HG03097 (cell line): ENCODE measurements around the gene DNAH5.
"Not testable (repeated sequence)": the region's sequence is repeated elsewhere in the genome, so short reads cannot be mapped to it uniquely, and the experiment has no call there.

ENCODE experiments used
- ATAC-seq: cut with Tn5 transposase; IDR thresholded peaks from one replicate; pipeline ENCODE4 v1.9.1; 2021; ENCODE audit not compliant: unreplicated experiment, low FRiP score

DNAH5 gene, protein sequence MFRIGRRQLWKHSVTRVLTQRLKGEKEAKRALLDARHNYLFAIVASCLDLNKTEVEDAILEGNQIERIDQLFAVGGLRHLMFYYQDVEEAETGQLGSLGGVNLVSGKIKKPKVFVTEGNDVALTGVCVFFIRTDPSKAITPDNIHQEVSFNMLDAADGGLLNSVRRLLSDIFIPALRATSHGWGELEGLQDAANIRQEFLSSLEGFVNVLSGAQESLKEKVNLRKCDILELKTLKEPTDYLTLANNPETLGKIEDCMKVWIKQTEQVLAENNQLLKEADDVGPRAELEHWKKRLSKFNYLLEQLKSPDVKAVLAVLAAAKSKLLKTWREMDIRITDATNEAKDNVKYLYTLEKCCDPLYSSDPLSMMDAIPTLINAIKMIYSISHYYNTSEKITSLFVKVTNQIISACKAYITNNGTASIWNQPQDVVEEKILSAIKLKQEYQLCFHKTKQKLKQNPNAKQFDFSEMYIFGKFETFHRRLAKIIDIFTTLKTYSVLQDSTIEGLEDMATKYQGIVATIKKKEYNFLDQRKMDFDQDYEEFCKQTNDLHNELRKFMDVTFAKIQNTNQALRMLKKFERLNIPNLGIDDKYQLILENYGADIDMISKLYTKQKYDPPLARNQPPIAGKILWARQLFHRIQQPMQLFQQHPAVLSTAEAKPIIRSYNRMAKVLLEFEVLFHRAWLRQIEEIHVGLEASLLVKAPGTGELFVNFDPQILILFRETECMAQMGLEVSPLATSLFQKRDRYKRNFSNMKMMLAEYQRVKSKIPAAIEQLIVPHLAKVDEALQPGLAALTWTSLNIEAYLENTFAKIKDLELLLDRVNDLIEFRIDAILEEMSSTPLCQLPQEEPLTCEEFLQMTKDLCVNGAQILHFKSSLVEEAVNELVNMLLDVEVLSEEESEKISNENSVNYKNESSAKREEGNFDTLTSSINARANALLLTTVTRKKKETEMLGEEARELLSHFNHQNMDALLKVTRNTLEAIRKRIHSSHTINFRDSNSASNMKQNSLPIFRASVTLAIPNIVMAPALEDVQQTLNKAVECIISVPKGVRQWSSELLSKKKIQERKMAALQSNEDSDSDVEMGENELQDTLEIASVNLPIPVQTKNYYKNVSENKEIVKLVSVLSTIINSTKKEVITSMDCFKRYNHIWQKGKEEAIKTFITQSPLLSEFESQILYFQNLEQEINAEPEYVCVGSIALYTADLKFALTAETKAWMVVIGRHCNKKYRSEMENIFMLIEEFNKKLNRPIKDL (N-terminal part only)

DNA sequence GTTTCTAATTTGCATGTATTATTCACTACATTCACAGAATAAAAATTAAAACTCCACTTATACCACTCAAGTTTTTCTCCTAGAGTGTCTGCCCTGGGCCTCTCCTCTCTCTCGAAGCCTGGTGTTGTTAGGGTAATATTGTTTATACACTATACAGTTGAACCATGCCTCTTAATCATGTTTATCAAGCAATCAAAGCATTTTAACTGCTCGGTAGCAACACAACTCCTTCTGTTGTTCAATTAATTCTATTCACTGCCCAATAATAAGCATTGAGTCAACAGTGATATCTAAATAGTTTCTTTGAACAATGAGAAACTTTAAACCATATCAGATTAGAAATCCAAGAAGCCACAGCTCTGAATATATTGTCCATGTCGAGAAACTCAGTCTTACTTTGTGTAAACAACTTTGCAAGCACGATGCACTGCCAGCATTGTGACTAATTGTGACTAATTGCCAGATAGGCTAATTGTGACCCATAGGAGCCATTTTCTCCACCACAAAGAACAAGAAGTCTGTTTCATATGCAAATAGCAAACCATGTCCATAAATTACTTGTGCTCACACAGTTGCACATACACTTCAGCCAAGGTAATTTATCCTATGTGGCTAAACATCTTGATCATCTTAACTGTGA is at the start of gene DNAH5:
Gene DNAH5 (minus strand): TSS at position 129 of the 640 bp plus-strand sequence. CDS start 250 bp downstream, outside the sequence.
- no peak for ATAC-seq

DNA sequence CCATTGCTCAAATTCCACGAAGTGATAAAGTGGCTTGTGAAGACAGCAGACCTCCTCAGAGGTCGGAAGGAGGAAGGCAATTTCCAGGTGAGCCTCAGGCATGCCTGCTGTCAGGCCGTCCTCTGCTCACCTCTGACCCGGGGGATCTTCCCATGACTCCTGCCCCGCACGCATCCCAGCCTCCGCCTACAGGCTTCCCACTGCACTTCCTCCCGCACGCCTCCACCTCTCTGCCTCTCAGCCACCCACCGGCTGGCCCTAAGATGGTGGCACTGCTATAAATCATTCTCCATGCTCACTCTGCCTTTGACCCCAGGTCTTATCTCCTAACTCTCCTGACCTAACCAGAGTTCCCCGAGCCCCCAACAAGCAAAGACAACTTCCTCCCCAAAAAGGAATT is 49.4 kb upstream of the DNAH5 start:
- ATAC-seq, result no peak

DNA sequence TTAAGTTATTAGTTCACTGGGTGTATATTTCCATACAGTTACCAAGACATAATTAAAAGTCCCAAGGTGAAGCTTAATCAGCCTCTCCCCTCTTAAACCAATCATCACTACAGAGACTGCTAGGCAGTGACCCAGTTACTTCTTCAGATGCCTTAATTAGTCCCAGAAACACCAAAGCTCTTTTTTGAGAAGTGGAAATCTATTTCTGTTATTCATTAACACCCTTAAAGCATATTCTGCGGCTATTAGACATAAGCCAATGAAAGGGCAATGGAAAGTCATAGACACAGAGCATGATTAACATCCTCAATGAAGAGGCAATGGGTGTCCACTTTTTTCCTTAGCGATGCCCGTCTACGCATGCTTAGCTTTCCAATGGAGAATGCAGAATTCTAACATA is 48.3 kb upstream of the DNAH5 start:
- no peak for ATAC-seq

DNA sequence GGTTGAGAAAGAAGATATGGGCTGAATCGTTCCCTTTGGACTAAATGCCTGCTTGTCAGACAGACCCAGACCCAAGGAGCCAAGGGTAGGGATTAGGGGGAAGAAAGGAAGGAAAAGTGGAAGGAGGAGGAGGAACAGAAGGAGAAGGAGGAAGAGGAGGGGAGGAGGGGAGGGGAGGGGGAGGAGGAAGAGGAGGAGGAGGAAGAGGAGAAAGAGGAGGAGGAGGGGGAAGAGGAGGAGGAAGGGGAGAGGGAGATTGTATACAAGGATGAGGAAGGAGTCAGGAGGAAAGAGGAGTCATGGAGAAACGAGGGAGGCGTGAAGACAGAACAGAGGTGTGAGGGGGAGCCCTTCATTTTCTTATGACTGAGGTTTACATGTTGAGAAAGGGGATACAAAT is 46.9 kb upstream of the DNAH5 start:
- ATAC-seq, result no peak

DNA sequence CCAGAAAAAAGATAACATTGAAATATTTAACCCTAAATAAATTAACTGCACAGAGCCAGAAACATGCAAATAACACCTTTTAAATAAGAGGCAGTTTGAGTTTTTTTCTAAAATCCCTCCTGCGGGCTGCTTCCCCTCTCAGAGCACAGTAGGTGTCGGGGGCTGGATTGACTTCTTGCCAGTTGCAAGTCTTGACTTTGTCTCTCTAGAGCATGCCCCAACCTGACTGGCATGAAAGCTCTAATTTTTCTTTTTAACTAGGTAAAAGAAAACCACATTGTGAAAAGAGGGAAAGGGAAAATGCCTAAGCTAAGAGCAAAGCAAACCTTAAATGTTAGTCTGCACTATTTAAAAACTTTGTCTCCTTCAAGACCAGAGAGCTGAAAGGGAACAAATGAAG is 46.4 kb upstream of the DNAH5 start:
- ATAC-seq, result no peak

DNA sequence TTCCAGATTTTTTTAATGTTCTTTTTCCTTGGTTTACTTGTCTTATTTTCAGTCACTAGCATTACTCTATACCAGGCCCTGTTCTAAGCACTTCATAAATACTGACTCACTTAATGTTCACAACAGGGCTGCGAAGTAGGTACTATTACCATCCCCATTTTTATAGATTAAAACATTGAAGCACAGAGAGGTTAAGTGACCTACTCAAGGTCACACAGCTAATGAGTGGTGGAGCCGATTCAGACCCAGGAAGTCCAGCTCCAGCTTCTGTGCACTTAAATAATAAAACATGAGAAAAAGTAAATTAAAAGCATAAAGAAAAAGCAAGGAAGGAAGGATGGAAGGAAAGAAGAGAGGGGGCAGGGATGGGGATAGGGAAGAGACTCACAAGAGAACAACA is 45.3 kb upstream of the DNAH5 start:
- no peak for ATAC-seq

DNA sequence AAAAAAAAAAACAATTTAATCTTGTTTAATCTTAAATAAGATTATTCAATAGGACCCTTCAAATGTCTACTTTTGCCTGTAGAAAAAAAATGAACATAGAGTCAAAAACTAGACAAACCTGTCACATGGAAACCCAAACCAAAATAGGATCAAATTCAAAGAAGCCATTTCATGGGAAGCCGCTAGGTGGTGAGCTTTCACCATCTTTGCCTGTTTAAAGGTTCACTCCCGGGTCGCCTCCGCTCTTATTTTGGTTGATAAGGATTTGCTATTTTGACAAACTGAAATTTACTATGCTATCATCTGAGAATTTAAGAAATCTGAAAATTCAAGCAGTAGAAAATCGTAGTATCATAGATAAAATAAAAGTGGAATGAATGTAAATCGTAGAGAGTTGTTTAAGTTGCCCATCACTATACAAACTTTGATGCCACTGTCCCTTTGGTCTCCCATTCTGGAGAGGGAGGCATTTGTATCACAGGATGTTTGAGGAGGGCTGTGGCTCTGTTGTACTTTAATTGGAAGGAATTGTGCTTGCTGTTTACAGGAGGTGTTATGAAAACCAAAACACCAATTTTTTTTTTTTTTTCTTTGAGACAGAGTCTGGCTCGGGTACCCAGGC is 43.5 kb upstream of the DNAH5 start:
- ATAC-seq, result no peak

DNA sequence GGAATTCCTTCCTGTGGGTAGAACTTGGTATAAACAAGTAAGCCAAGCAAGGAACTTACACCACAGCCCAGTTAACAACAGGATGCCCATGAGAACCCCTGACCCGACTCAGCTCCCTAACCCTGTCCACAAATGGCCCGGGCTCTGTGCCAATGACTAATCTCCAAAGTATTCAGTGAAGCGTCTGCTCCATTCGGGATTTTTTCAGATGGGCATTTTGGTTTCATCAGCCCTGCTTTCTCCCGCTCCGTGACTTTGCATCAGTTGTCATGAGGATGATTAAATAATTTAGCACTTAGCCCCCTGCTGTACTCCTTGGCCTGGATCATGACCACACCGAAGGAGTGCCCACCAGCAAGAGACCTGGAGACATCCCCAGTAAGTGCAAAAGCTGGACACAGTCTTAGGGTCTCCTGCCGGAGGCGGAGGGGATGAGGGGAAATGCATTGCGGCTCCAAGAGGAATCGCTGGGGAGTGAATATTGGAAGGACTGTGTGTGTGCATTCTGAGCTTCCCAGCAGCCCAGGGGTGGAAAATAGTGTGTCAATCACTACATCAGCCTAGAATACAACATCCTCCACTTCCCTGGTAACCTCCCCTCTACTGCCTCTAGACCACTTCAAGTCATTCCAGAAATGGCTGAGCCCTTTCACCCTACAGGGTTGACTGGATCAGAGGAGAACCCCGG is 41.4 kb upstream of the DNAH5 start:
- no peak for ATAC-seq

DNA sequence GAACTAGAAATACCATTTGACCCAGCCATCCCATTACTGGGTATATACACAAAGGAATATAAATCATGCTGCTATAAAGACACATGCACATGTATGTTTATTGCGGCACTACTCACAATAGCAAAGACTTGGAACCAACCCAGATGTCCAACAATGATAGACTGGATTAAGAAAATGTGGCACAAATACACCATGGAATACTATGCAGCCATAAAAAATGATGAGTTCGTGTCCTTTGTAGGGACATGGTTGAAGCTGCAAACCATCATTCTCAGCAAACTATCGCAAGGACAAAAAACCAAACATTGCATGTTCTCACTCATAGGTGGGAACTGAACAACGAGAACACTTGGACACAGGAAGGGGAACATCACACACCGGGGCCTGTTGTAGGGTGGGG is 40.4 kb upstream of the DNAH5 start:
- not testable (repeated sequence) for ATAC-seq

DNA sequence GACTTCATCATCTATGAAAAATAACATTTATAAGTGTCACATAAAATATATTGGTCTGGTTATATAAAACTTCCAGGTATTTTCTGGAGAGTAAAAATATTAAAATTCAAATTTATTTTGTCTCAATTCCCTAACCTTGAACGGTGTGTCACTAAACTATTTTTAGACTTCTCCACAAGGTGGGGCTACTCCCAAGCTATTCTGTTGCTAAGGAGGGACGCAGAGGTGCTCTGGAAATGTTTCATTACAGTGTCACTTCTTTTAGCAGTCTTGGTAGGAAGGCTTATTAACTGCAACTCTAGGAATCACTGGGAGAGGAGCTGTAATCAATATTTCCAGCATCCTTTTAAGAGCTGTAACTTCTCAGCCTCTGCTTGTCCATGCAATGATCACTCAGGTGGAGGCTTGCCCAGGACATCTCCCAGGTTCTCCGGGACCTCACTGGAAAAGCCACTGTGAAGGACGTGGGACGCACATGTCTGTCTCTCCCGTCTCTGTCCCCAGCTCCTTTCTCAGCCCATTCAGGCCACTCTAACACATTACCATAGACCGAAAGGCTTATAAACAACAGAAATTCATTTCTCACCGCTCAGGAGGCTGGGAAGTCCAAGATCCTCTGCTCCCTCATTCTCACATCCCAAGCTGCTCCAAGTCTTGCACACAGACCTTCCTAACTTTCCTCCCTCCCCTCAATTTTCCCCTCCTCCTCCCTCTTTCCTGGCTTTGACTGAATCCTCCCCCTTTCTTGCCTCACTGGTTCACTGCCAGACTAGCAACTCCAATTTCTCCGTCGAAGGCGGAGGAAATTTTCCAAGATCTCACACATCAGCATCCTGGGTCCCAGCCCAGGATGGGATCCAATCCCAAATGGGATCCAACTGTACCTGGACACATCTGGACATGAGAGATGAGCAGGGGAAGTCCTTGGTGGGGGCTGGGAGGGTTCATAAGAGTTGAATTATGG is 32.7 kb upstream of the DNAH5 start:
- no peak for ATAC-seq

DNA sequence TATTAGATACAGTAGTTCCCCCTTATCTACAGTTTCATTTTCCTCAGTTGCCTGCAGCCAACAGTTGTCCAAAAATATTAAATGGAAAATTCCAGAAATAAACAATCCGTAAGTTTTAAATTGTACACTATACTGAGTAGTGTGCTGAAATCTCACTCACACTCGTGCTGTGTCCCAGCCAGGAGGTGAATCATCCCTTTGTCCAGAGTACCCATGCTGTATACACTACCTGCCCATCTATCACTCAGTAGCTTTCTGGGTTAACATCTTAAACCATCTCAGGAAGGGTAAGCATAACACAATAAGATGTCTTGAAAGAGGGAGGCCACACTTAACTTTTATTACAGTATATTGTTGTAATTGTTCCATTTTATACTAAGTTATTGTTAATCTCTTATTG is 31.7 kb upstream of the DNAH5 start:
- ATAC-seq, result no peak

DNA sequence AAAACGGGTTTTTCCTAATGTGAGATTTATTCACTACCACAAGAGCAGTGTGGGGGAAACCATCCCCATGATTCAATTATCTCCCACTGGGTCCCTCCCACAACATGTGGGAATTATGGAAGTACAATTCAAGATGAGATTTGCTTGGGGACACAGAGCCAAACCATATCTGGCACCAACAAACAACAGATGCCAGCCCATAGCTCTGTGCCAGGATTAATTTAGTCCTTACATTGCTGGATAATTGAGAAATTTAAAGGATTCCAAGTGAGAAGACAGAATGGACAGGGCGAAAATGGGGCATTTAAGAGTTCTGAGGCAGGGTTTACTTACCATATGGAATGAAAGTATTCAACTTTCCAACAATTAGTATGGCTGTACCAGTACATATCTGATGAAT is 30.8 kb upstream of the DNAH5 start:
- no peak for ATAC-seq

DNA sequence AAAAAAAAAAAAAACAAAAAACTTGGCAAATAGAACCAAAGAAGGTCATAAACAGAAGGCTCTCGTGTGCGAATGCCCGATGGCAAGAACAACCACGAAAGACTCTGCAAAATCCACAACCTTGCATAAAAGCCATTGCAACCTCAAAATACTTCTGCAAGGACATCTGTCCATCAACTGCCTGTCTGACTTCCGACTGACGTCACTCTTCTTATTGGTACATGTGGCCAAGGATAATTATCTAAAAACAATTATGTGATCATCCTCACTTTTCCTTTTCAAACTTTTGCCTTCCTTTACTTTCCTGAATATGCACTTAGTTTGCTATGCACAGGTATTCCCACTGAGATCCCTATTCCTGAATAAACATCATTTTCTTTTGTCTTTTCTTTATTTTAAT is 29.2 kb upstream of the DNAH5 start:
- no peak for ATAC-seq

DNA sequence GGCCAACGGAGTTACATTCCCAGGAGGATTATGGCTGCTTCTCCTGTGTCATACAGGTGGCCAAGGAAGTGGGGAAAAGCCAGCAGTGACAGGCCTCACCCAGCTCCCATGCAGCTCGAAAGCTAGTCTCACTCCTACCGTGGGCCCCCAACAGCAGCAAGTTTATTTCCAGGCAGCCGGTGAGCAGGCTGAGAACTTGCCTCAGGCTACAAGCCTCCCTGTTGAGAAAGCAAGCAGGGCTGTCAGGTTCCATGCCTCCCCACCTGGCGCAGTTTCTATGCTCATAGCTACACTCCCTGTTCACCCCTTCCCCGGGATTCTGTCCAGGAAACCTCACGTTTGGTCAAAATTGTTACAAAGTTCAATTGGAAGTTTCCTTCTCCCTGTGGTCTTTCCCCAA is 27.5 kb upstream of the DNAH5 start:
- ATAC-seq, result no peak

DNA sequence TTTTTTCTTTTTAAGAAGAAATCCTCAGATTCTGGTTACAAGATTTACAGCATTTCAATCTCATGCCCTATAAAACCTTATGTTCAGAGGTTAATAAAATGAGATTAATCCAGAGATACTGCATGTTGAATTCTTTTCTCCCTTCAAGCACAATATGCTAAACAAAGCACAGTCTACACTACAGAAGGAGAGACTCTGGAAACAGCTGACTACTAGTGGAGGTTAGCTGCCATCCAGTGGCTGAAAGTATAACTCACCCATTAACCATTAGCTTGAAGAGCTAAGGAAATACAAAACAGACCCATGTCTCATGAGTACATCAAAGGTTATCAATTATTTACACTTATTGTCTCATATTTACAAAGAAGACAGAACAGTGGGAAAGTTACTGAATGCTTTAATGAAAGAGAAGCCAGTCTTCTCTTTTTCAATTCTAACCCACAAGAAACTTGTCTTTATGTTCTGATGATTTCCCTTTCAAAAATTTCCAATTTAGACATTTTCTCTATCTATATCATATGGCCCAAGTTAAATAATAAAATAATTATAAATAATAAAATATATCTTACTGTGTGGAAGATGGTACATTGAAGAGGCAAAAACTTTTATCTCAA is 12.7 kb upstream of the DNAH5 start:
- ATAC-seq, result peak; percentile 95

DNA sequence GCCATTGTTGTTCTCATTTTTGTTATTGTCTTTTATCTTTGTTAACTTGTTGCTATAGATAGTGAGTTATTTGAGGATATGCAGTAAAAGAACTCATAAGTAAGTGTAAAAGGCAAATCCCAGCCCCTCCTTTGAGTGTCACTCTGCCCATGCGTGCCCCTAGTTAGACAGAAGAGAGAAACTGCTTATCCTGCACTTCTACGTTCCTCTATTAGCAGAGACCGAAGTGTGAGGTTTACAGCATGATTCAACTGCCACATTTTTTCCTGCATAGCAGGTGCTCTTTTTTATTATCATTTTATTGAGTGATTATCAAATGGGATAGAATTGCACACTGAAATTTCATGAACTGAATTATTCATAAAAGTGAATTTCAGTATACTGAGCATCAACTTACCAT is 12.0 kb upstream of the DNAH5 start:
- no peak for ATAC-seq

DNA sequence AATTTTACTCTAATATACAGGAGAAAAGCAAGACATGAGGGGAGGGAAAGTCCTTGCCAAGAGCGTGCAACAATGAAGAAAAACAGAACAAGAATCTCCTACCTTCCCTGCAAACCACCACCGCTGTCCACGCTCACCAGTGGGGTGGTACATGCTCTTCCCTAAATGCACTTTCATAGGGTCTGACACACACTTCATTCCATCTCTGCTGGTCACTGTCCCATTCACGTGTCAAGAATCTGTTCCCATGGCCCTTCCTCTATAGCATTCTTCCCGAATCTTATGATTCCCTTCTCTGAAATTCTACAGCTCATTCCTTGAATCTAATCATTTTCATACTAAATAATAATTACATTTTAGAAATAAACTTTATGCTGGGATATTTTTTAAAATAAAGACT is 11.4 kb upstream of the DNAH5 start:
- ATAC-seq, result no peak

DNA sequence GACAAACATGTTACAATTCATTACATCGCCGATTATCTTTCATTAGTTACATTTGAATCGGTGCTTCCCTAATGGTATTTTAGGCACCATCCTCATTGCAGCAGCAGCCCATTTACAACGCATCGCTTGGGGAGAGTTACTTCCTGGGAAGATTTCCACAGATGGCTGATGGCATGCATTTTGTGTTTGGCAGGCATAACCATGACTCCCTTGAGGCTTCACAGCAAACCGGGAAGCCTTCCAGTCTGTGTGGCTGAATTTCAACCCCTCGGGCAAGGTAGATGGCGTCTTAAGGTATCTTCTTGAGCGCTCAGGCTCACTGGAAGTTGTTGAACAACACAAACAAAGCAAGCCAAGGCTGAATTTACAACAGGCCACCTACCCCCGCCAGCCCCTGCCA is 1.6 kb upstream of the DNAH5 start:
- ATAC-seq, result no peak
